HCT116 (cell line): ENCODE data around the gene CBS. TPM values are rescaled to one million over a fixed set of nuclear protein-coding genes. Genes with fewer than 3 reads are reported as not detected.

Experiments used
- ATAC-seq: fragments of 200-7000 bp; cut with Tn5 transposase; 2 replicates; pipeline ENCODE4 v1.9.1; 2020; ENCODE audit warnings: mild to moderate bottlenecking, moderate library complexity
- BruUV-seq: library from RNA; stranded (reverse); fragments of 400-500 nt; replicated peaks from 2 replicates; lab custom pipeline; 2021; lab: Mats Ljungman, UMichigan
- CTCF ChIA-PET: fragments of 300-600 bp; sonication (Branson Sonifier 250); formaldehyde crosslinking; loops from one replicate; lab custom pipeline; 2021; ENCODE audit warnings: antibody characterized with exemption; lab: Charles Lee
- POLR2A ChIA-PET: fragments of 300-600, 350-600 bp; sonication (Branson Sonifier 250); formaldehyde crosslinking; loops from one replicate; lab custom pipeline; 2021; ENCODE audit warnings: antibody characterized with exemption; lab: Charles Lee
- RAD21 ChIA-PET, 2 experiments: fragments of 300-600 bp; sonication (Branson Sonifier 250); formaldehyde crosslinking; loops; one replicate each; lab custom pipeline; 2023; ENCODE audit warnings: low total read pairs in 2 of 2; ENCODE audit not compliant: uncharacterized antibody in 2 of 2, unreplicated experiment in 2 of 2, low non-redundant PET in 1 of 2; lab: Charles Lee
- DNase-seq: peaks from one replicate; pipeline ENCODE4 v3.0.0-alpha.2; 2010; ENCODE audit warnings: low read depth, low spot score
- H2AFZ ChIP-seq: fragments of 200-600 bp; shearing (Covaris generic), sonication (generic); 2 replicates; pipeline ENCODE4 v1.6.1; 2017; ENCODE audit warnings: low read depth, mixed run types, mixed read lengths, antibody characterized with exemption, low read length; ENCODE audit not compliant: poor library complexity, severe bottlenecking
- H3K27ac ChIP-seq: 2 replicates; pipeline ENCODE4 v1.5.1; 2012; ENCODE audit warnings: low read depth, low read length
- H3K27me3 ChIP-seq: fragments of 200-600 bp; sonication (generic); 2 replicates; pipeline ENCODE4 v1.6.1; 2016; ENCODE audit warnings: mixed run types, low read length, mixed read lengths; ENCODE audit not compliant: insufficient read depth
- H3K36me3 ChIP-seq, 2 experiments: fragments of 200-500 bp in 1 of 2; fragments of 200-600 bp in 1 of 2; sonication (Bioruptor generic) in 1 of 2; sonication (generic) in 1 of 2; 2 replicates each; pipeline versions ENCODE4 v1.5.1 to v1.6.1; 2014 to 2016; ENCODE audit warnings: low read length in 2 of 2, inconsistent platforms in 1 of 2, mixed read lengths in 1 of 2, mixed run types in 1 of 2; ENCODE audit not compliant: insufficient read depth in 2 of 2, control insufficient read depth in 1 of 2
- H3K4me1 ChIP-seq, 2 experiments: fragments of 200-600 bp in 1 of 2; sonication (generic) in 1 of 2; 2 replicates each; pipeline versions ENCODE4 v1.5.1 to v1.6.1; 2012 to 2017; ENCODE audit warnings: low read length in 2 of 2, inconsistent platforms in 1 of 2, mild to moderate bottlenecking in 1 of 2, mixed read lengths in 1 of 2, mixed run types in 1 of 2, moderate library complexity in 1 of 2; ENCODE audit not compliant: insufficient read depth in 2 of 2, control insufficient read depth in 1 of 2
- H3K4me2 ChIP-seq: fragments of 200-600 bp; sonication (generic); 2 replicates; pipeline ENCODE4 v1.6.1; 2017; ENCODE audit warnings: mixed run types, low read length, mixed read lengths
- H3K4me3 ChIP-seq, 2 experiments: fragments of 200-600 bp in 1 of 2; sonication (generic) in 1 of 2; replicated peaks in 1 of 2; 2 replicates each; pipeline ENCODE4 v1.5.1; 2011 to 2016; ENCODE audit warnings: low read length in 2 of 2, control low read depth in 1 of 2, low read depth in 1 of 2, mild to moderate bottlenecking in 1 of 2, mixed read lengths in 1 of 2, mixed run types in 1 of 2
- H3K79me2 ChIP-seq: fragments of 200-600 bp; sonication (generic); 2 replicates; pipeline ENCODE4 v1.6.1; 2017; ENCODE audit warnings: mild to moderate bottlenecking, mixed run types, low read length, moderate library complexity, mixed read lengths; ENCODE audit not compliant: insufficient read depth
- H3K9ac ChIP-seq: fragments of 200-600 bp; sonication (generic); 2 replicates; pipeline ENCODE4 v1.6.1; 2016; ENCODE audit warnings: low read length, mixed read lengths
- H3K9me2 ChIP-seq: fragments of 200-600 bp; sonication (generic), shearing (Covaris generic); 2 replicates; pipeline ENCODE4 v1.6.1; 2017; ENCODE audit warnings: mixed run types, mild to moderate bottlenecking, moderate library complexity; ENCODE audit not compliant: insufficient read depth
- H3K9me3 ChIP-seq, 2 experiments: fragments of 200-500 bp in 1 of 2; fragments of 200-600 bp in 1 of 2; sonication (Bioruptor generic) in 1 of 2; sonication (generic) in 1 of 2; 2 replicates each; pipeline ENCODE4 v1.6.1; 2014 to 2017; ENCODE audit warnings: low read length in 2 of 2, mixed read lengths in 2 of 2, inconsistent platforms in 1 of 2, low read depth in 1 of 2, mild to moderate bottlenecking in 1 of 2, mixed run types in 1 of 2, moderate library complexity in 1 of 2; ENCODE audit not compliant: control insufficient read depth in 1 of 2, insufficient read depth in 1 of 2
- H4K20me1 ChIP-seq: fragments of 200-600 bp; sonication (generic), shearing (Covaris generic); 2 replicates; pipeline ENCODE4 v1.6.1; 2017; ENCODE audit warnings: mixed run types, mild to moderate bottlenecking, moderate library complexity; ENCODE audit not compliant: insufficient read depth
- CTCF ChIP-seq, 3 experiments: fragments of 200-600 bp in 1 of 3; sonication (generic) in 1 of 3; IDR thresholded peaks in 2 of 3; conservative IDR thresholded peaks in 1 of 3; 2 replicates each; pipeline ENCODE4 v1.5.1; 2012 to 2017; ENCODE audit warnings: low read depth in 2 of 3, low read length in 2 of 3, antibody characterized with exemption in 1 of 3, borderline replicate concordance in 1 of 3, control low read depth in 1 of 3, mild to moderate bottlenecking in 1 of 3, mixed read lengths in 1 of 3, mixed run types in 1 of 3, moderate library complexity in 1 of 3; ENCODE audit not compliant: insufficient read depth in 1 of 3
- ELF1 ChIP-seq: IDR thresholded peaks from 2 replicates; pipeline ENCODE4 v1.6.1; 2012; ENCODE audit warnings: low read depth, borderline replicate concordance
- EZH2 ChIP-seq: fragments of 200-600 bp; sonication (generic); IDR thresholded peaks from 2 replicates; pipeline ENCODE4 v1.6.1; 2017; ENCODE audit warnings: antibody characterized with exemption, mixed run types
- EZH2phosphoT487 ChIP-seq: fragments of 200-600 bp; IDR thresholded peaks from 2 replicates; pipeline ENCODE4 v1.6.1; 2018; ENCODE audit warnings: antibody characterized with exemption, borderline replicate concordance
- FOSL1 ChIP-seq: IDR thresholded peaks from 2 replicates; pipeline ENCODE4 v1.6.1; 2012; ENCODE audit warnings: low read depth
- POLR2A ChIP-seq: IDR thresholded peaks from 2 replicates; pipeline ENCODE4 v1.7.0; 2011; ENCODE audit warnings: borderline replicate concordance; ENCODE audit not compliant: insufficient read depth, insufficient read length; ENCODE audit errors: extremely low read depth
- SIN3A ChIP-seq: IDR thresholded peaks from 2 replicates; pipeline ENCODE4 v1.6.1; 2012; ENCODE audit warnings: low read depth
- SP1 ChIP-seq: IDR thresholded peaks from 2 replicates; pipeline ENCODE4 v1.6.1; 2012; ENCODE audit warnings: low read depth
- SRF ChIP-seq: IDR thresholded peaks from 2 replicates; pipeline ENCODE4 v1.6.1; 2012; ENCODE audit warnings: low read depth
- TCF7L2 ChIP-seq: IDR thresholded peaks from 2 replicates; pipeline ENCODE4 v1.7.0; 2011; ENCODE audit warnings: borderline replicate concordance, inconsistent platforms; ENCODE audit not compliant: insufficient read depth, insufficient read length; ENCODE audit errors: extremely low read depth
- YY1 ChIP-seq: IDR thresholded peaks from 2 replicates; pipeline ENCODE4 v1.6.1; 2011; ENCODE audit warnings: low read length, low read depth, moderate library complexity, mild to moderate bottlenecking; ENCODE audit not compliant: insufficient replicate concordance; ENCODE audit errors: extremely low read depth
- ZBTB33 ChIP-seq: IDR thresholded peaks from 2 replicates; pipeline ENCODE4 v1.6.1; 2011; ENCODE audit warnings: mild to moderate bottlenecking, low read length, moderate library complexity; ENCODE audit not compliant: insufficient replicate concordance; ENCODE audit errors: extremely low read depth
- ZNF274 ChIP-seq: fragments of 200-500 bp; sonication (Bioruptor generic); IDR thresholded peaks from 2 replicates; pipeline ENCODE4 v1.6.1; 2014; ENCODE audit warnings: mild to moderate bottlenecking, low read depth, low read length, inconsistent platforms
- intact Hi-C: fragments of 100-400 bp; cut with micrococcal nuclease; formaldehyde crosslinking; loops from 2 replicates; pipeline ENCODE4 v1.10.0; 2022
- total RNA-seq: library from RNA; stranded (reverse); gene quantifications from one replicate; pipeline ENCODE4 v1.2.1, GENCODE V29; 2021; ENCODE audit not compliant: unreplicated experiment

Gene CBS
- total RNA-seq, 1 experiment from 2014 or later = 1.4 TPM

GRCh38 chr21:43034826-43035225 is 40.8 kb downstream of the CBS start (continued):
- no peak for TF ChIP-seq CTCF (IDR thresholded peaks at IDR 0.05 in 2 of 3, conservative IDR thresholded peaks at IDR 0.05 in 1 of 3; ENCODE audit: borderline replicate concordance in 1 of 3, insufficient read depth in 1 of 3, low read depth in 2 of 3, low read length in 2 of 3)
- no peak for TF ChIP-seq SIN3A

- intact Hi-C loops = no loop called here
- Histone ChIP-seq H3K27me3 (no peaks in the 10 kb centered on the region), H3K27ac (no peak overlapping the region), H3K4me1 (no peaks in the 10 kb centered on the region), H2AFZ (no peak overlapping the region), H3K79me2 (no peaks in the 10 kb centered on the region), H3K9me3 (no peaks in the 10 kb centered on the region), H3K9me2 (no peaks in the 10 kb centered on the region), H3K4me3 (no peak overlapping the region), H3K9ac (no peak overlapping the region), H4K20me1 (no peaks in the 10 kb centered on the region), H3K4me2 (no peak overlapping the region), H3K36me3 (no peaks in the 10 kb centered on the region)
- ChIA-PET RAD21 (no interaction called here), CTCF (no interaction called here), POLR2A (no interaction called here)
- no TSS peak for BruUV-seq
- TF ChIP-seq POLR2A (no peak), SIN3A (no peak), ZBTB33 (no peak), EZH2phosphoT487 (no peak), ZNF274 (no peak), SRF (no peak), SP1 (no peak), YY1 (no peak), FOSL1 (no peak), TCF7L2 (no peak), EZH2 (no peak), ELF1 (no peak), CTCF (IDR thresholded peaks at IDR 0.05 in 2 of 3, conservative IDR thresholded peaks at IDR 0.05 in 1 of 3; ENCODE audit: borderline replicate concordance in 1 of 3, insufficient read depth in 1 of 3, low read depth in 2 of 3, low read length in 2 of 3) (no peak)
- ATAC-seq = no peak
- DNase-seq = no peak
Observed at GRCh38 chr21:43034101-43034500, 41.5 kb downstream of the CBS start.
